Keratinocyte (primary cell): Measurements from ENCODE around the gene TCN1. TPM values are rescaled to one million over a fixed set of nuclear protein-coding genes. Genes with fewer than 3 reads are reported as not detected.
"Not testable (repeated sequence)": the region's sequence is repeated elsewhere in the genome, so short reads cannot be mapped to it uniquely, and the experiment has no call there.

Source experiments
- DNase-seq: peaks from one replicate; pipeline ENCODE4 v3.0.0-alpha.2; 2011; ENCODE audit warnings: low read depth, missing footprints, low spot score
- FAIRE-seq: peaks from 2 replicates; lab custom pipeline; 2011; peaks lifted over from hg19 to GRCh38; lab: Jason Lieb, UNC
- H2AFZ ChIP-seq: 2 replicates; pipeline ENCODE4 v1.6.0; 2012; ENCODE audit warnings: low read length, control low read depth, inconsistent platforms; ENCODE audit not compliant: control insufficient read depth
- H3K27ac ChIP-seq: 2 replicates; pipeline ENCODE4 v1.5.1; 2011; ENCODE audit warnings: low read length; ENCODE audit not compliant: control insufficient read depth, insufficient read depth
- H3K27me3 ChIP-seq: 3 replicates; pipeline ENCODE4 v1.6.0; 2011; ENCODE audit warnings: low read length; ENCODE audit not compliant: control insufficient read depth, insufficient read depth; ENCODE audit errors: extremely low read depth
- H3K36me3 ChIP-seq, 2 experiments: 2 replicates in 1 of 2; 3 replicates in 1 of 2; pipeline ENCODE4 v1.5.1; 2011; ENCODE audit warnings: low read length in 2 of 2, mild to moderate bottlenecking in 1 of 2; ENCODE audit not compliant: control insufficient read depth in 2 of 2, insufficient read depth in 2 of 2; ENCODE audit errors: extremely low read depth in 1 of 2
- H3K4me1 ChIP-seq: 3 replicates; pipeline ENCODE4 v1.5.1; 2011; ENCODE audit warnings: low read length; ENCODE audit not compliant: control insufficient read depth, insufficient read depth; ENCODE audit errors: extremely low read depth
- H3K4me2 ChIP-seq: 3 replicates; pipeline ENCODE4 v1.6.0; 2011; ENCODE audit warnings: low read depth, low read length; ENCODE audit not compliant: control insufficient read depth, insufficient read depth; ENCODE audit errors: extremely low read depth
- H3K4me3 ChIP-seq, 3 experiments: fragments of 200-600 bp in 1 of 3; sonication (generic) in 1 of 3; 2 replicates in 2 of 3; 3 replicates in 1 of 3; pipeline ENCODE4 v1.5.1; 2011 to 2016; ENCODE audit warnings: low read length in 3 of 3, mild to moderate bottlenecking in 3 of 3, control low read depth in 2 of 3, inconsistent platforms in 1 of 3, low read depth in 1 of 3, mixed read lengths in 1 of 3, mixed run types in 1 of 3, moderate library complexity in 1 of 3; ENCODE audit not compliant: control insufficient read depth in 2 of 3, insufficient read depth in 2 of 3; ENCODE audit errors: extremely low read depth in 1 of 3
- H3K79me2 ChIP-seq: 2 replicates; pipeline ENCODE4 v1.6.0; 2012; ENCODE audit warnings: low read length; ENCODE audit not compliant: control insufficient read depth, insufficient read depth
- H3K9ac ChIP-seq: 3 replicates; pipeline ENCODE4 v1.6.0; 2011; ENCODE audit warnings: low read length; ENCODE audit not compliant: control insufficient read depth, insufficient read depth; ENCODE audit errors: extremely low read depth
- H3K9me1 ChIP-seq: 3 replicates; pipeline ENCODE4 v1.6.0; 2011; ENCODE audit warnings: low read length; ENCODE audit not compliant: control insufficient read depth, insufficient read depth; ENCODE audit errors: extremely low read depth
- H3K9me3 ChIP-seq: 2 replicates; pipeline ENCODE4 v1.5.1; 2012; ENCODE audit warnings: low read depth, low read length; ENCODE audit not compliant: control insufficient read depth
- H4K20me1 ChIP-seq: 3 replicates; pipeline ENCODE4 v1.6.0; 2011; ENCODE audit warnings: low read length; ENCODE audit not compliant: control insufficient read depth, insufficient read depth; ENCODE audit errors: extremely low read depth
- CTCF ChIP-seq, 3 experiments: IDR thresholded peaks in 1 of 3; conservative IDR thresholded peaks in 1 of 3; optimal IDR thresholded peaks in 1 of 3; 2 replicates in 2 of 3; 3 replicates in 1 of 3; pipeline versions ENCODE3 to v1.5.1; 2011; ENCODE audit warnings: low read length in 3 of 3, mild to moderate bottlenecking in 3 of 3, moderate library complexity in 2 of 3, control low read depth in 1 of 3, inconsistent platforms in 1 of 3; ENCODE audit not compliant: insufficient read depth in 2 of 3; ENCODE audit errors: extremely low read depth in 1 of 3
- EZH2 ChIP-seq: IDR thresholded peaks from one replicate; pipeline ENCODE4 v1.6.1; 2012; ENCODE audit warnings: inconsistent platforms, mild to moderate bottlenecking, low read length, moderate library complexity
- dilution Hi-C: fragments of 300-500 bp; cut with MboI; formaldehyde crosslinking; loops from one replicate; pipeline ENCODE4 v1.7.0; 2020; ENCODE audit warnings: low sequenced_read_pairs; ENCODE audit not compliant: extremely low pct_ligation_motif_present
- polyA plus RNA-seq, 5 experiments: library from polyadenylated mRNA; depleted of rRNA in 3 of 5; stranded (reverse) in 3 of 5; stranded (forward) in 1 of 5; unstranded in 1 of 5; fragments of >200 nt; gene quantifications; 1 replicate in 1 of 5; 2 replicates in 3 of 5; 3 replicates in 1 of 5; pipeline versions ENCODE4 v1.2.1 to v1.2.3, GENCODE V29; 2011 to 2012; ENCODE audit warnings: missing spikeins in 2 of 5, low read depth in 1 of 5, low replicate concordance in 1 of 5

TCN1 gene
- polyA plus RNA-seq, 1 donor (not counting 4 experiments of a cell fraction or from before 2014, with no cell fraction given), result 3.7 TPM

GRCh38 chr11:59854871-59855270, 11.4 kb downstream of the TCN1 start:
- Histone ChIP-seq H3K4me3 (no peak overlapping the region), H3K27ac (no peak overlapping the region), H3K79me2 (no peaks in the 10 kb centered on the region), H3K9ac (no peak overlapping the region), H3K9me1 (no peaks in the 10 kb centered on the region), H2AFZ (no peak overlapping the region), H3K27me3 (no peaks in the 10 kb centered on the region), H4K20me1 (no peaks in the 10 kb centered on the region), H3K4me2 (no peak overlapping the region), H3K9me3 (no peaks in the 10 kb centered on the region), H3K4me1 (peaks cover 22% of the 10 kb centered on the region), H3K36me3 (no peaks in the 10 kb centered on the region)
- TF ChIP-seq EZH2 (no peak), CTCF (optimal IDR thresholded peaks at IDR 0.05 in 1 of 3, IDR thresholded peaks at IDR 0.05 in 1 of 3, conservative IDR thresholded peaks at IDR 0.05 in 1 of 3; ENCODE audit: extremely low read depth in 1 of 3, insufficient read depth in 2 of 3, low read length in 3 of 3) (no peak)
- dilution Hi-C loops, result no loop called here
- no peak for DNase-seq
- FAIRE-seq, result no peak

- not testable (repeated sequence) for H3K27me3 ChIP-seq, H3K4me1 ChIP-seq, FAIRE-seq
Observed at GRCh38 chr11:59851416-59851815, 14.9 kb downstream of the TCN1 start.

GRCh38 chr11:59849551-59849950, 16.7 kb downstream of the TCN1 start:
- H3K4me1 ChIP-seq, H4K20me1 ChIP-seq, FAIRE-seq, H2AFZ ChIP-seq, H3K27me3 ChIP-seq, H3K27ac ChIP-seq, H3K9ac ChIP-seq, H3K9me1 ChIP-seq, H3K79me2 ChIP-seq, dilution Hi-C loops, DNase-seq, H3K36me3 ChIP-seq, H3K4me3 ChIP-seq, H3K4me2 ChIP-seq, H3K9me3 ChIP-seq: not testable (repeated sequence)

More at GRCh38 chr11:59851416-59851815, 14.9 kb downstream of the TCN1 start:
- H3K27ac ChIP-seq, H4K20me1 ChIP-seq, H3K9me3 ChIP-seq, H3K9ac ChIP-seq, H3K4me2 ChIP-seq, H3K9me1 ChIP-seq, H3K4me3 ChIP-seq, dilution Hi-C loops, H3K36me3 ChIP-seq, H2AFZ ChIP-seq, H3K79me2 ChIP-seq, DNase-seq: not testable (repeated sequence)
